VCaP (cell line): ENCODE measurements around the gene ADAM19.

ENCODE experiments used
- H3K27ac ChIP-seq: fragments of 450-650 bp; 2 replicates; pipeline ENCODE4 v1.5.1; 2017
- TF ChIP-seq, protein P1 (sequence below): fragments of 450-650 bp; conservative IDR thresholded peaks from 2 replicates; pipeline ENCODE4 v1.5.1; 2017; ENCODE audit warnings: mild to moderate bottlenecking, moderate library complexity

Gene ADAM19

GRCh38 chr5:157581901-157582300, 6.3 kb upstream of the ADAM19 start:
- H3K27ac ChIP-seq, result no peak overlapping the region

GRCh38 chr5:157578079-157578780, 2.7 kb upstream of the ADAM19 start:
- no peak overlapping the region for H3K27ac ChIP-seq

More at GRCh38 chr5:157581901-157582300, 6.3 kb upstream of the ADAM19 start:
- TF ChIP-seq, protein P1, sequence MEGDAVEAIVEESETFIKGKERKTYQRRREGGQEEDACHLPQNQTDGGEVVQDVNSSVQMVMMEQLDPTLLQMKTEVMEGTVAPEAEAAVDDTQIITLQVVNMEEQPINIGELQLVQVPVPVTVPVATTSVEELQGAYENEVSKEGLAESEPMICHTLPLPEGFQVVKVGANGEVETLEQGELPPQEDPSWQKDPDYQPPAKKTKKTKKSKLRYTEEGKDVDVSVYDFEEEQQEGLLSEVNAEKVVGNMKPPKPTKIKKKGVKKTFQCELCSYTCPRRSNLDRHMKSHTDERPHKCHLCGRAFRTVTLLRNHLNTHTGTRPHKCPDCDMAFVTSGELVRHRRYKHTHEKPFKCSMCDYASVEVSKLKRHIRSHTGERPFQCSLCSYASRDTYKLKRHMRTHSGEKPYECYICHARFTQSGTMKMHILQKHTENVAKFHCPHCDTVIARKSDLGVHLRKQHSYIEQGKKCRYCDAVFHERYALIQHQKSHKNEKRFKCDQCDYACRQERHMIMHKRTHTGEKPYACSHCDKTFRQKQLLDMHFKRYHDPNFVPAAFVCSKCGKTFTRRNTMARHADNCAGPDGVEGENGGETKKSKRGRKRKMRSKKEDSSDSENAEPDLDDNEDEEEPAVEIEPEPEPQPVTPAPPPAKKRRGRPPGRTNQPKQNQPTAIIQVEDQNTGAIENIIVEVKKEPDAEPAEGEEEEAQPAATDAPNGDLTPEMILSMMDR, result no peak

GRCh38 chr5:157576678-157577077, 1.1 kb upstream of the ADAM19 start:
- no peak overlapping the region for H3K27ac ChIP-seq
- TF ChIP-seq, protein P1, result no peak

More at GRCh38 chr5:157578079-157578780, 2.7 kb upstream of the ADAM19 start:
- TF ChIP-seq, protein P1, result no peak

GRCh38 chr5:157574456-157575380, 857 bp downstream of the ADAM19 start:
- H3K27ac ChIP-seq, result peak overlapping the region; percentile 52; the same call in 1 of the 2 replicates

GRCh38 chr5:157571357-157571827, 4.2 kb downstream of the ADAM19 start:
- H3K27ac ChIP-seq, result no peak overlapping the region
- TF ChIP-seq, protein P1, result no peak

More at GRCh38 chr5:157574456-157575380, 857 bp downstream of the ADAM19 start:
- TF ChIP-seq, protein P1, result no peak

GRCh38 chr5:157570531-157571200, 4.9 kb downstream of the ADAM19 start:
- TF ChIP-seq, protein P1, result no peak
- no peak overlapping the region for H3K27ac ChIP-seq

DNA sequence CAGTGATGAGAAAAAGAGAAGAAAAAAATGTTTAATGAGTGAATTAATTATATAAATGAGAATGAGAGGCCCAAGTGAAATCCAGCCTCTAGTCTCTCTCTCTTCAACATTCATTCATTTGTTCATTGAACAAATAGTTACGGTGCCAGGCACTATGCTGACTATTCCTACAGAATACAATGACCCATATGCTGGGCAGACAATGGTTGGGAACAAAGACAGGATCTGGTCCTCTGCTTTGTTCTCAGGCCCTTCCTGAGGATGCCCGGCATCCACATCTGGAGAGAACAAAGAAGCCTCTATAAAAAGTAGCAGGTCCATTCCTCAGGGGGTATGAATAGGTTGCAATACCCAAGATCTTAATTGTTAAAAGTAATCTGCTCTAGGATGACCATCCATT, 6.9 kb downstream of the ADAM19 start:
- H3K27ac ChIP-seq, result no peak overlapping the region
- TF ChIP-seq, protein P1, result no peak
